Measurements from ENCODE around the gene ZNF267.
"Not testable (repeated sequence)": the region's sequence is repeated elsewhere in the genome, so short reads cannot be mapped to it uniquely, and the experiment has no call there.

Gene ZNF267

DNA sequence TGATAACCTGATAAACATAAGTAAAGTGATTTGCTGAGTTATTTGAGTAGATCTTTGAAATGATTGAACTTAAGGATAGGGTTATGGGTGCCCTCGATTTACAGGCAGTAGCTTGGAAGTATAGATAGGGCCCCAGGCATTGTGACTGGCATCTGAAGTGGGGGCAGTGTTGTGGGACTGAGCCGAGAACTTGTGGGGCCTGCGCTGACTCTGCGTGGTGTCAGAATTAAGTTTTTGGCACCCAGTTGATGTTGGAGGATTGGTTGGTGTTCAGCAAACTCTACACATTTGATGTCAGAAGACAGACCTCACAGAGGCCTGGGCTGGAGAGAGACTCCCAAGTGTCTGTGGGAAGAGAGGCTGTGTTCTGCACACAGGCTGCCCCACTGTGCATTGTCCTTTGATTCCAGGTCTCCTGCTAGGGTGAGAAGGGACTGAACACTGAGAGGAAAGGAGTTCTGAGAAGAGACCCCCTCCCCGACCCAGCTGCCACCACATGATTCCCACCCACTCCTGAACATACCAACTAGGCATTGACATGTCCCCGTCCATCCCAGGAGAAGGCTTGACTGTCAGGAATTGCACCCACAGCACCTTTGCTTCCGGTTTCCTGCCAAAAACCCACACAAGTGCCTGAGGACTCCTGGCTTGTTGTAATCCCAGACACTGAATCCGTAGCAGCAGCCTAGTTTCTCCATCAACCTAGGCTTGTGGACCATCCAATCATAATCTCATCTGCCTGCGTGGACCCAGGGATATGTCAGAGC is 4.5 kb downstream of the ZNF267 start:
- H3K36me3 ChIP-seq (ENCODE audit: control insufficient read depth in 1 of 2, insufficient read depth in 2 of 2, low read length in 2 of 2) = peaks cover 16 to 25% of the 10 kb centered on the region in 2 donors
- H3K27me3 ChIP-seq (ENCODE audit: control insufficient read depth in 1 of 2, insufficient read depth in 2 of 2, low read length in 2 of 2) = no peaks in the 10 kb centered on the region
- peaks cover 0 to 2% of the 10 kb centered on the region in 2 donors for H3K9me3 ChIP-seq (ENCODE audit: control insufficient read depth in 1 of 2, low read length in 2 of 2)
- peak overlapping the region in 1 of 2 donors; percentile 35 for H3K9ac ChIP-seq (ENCODE audit: low read depth in 1 of 2, low read length in 2 of 2)
- peaks cover 44 to 58% of the 10 kb centered on the region in 2 donors for H3K4me1 ChIP-seq (ENCODE audit: control insufficient read depth in 1 of 2, insufficient read depth in 2 of 2, low read length in 2 of 2)
- peak overlapping the region; percentile 15 for H3K27ac ChIP-seq (ENCODE audit: low read depth, low read length)
- peak overlapping the region; percentile 8 to 20 for H3K4me3 ChIP-seq (ENCODE audit: low read depth in 1 of 2, low read length in 2 of 2)

- peaks cover 36 to 54% of the 10 kb centered on the region in 2 donors for H3K4me1 ChIP-seq (ENCODE audit: control insufficient read depth in 1 of 2, insufficient read depth in 2 of 2, low read length in 2 of 2)
- H3K9me3 ChIP-seq (ENCODE audit: control insufficient read depth in 1 of 2, low read length in 2 of 2) = peaks cover 0 to 2% of the 10 kb centered on the region in 2 donors
- no peak overlapping the region for H3K9ac ChIP-seq (ENCODE audit: low read depth in 1 of 2, low read length in 2 of 2)
- H3K4me3 ChIP-seq (ENCODE audit: low read depth in 1 of 2, low read length in 2 of 2) = peak overlapping the region in 1 of 2 donors; percentile 42
- H3K36me3 ChIP-seq (ENCODE audit: control insufficient read depth in 1 of 2, insufficient read depth in 2 of 2, low read length in 2 of 2) = peaks cover 16 to 38% of the 10 kb centered on the region in 2 donors
- H3K27ac ChIP-seq (ENCODE audit: low read depth, low read length) = no peak overlapping the region
- no peaks in the 10 kb centered on the region for H3K27me3 ChIP-seq (ENCODE audit: control insufficient read depth in 1 of 2, insufficient read depth in 2 of 2, low read length in 2 of 2)
Measured at GRCh38 chr16:31879937-31880321, 6.3 kb downstream of the ZNF267 start.

GRCh38 chr16:31880322-31880979 is 6.8 kb downstream of the ZNF267 start:
- peaks cover 16 to 43% of the 10 kb centered on the region in 2 donors for H3K36me3 ChIP-seq (ENCODE audit: control insufficient read depth in 1 of 2, insufficient read depth in 2 of 2, low read length in 2 of 2)
- H3K9ac ChIP-seq (ENCODE audit: low read depth in 1 of 2, low read length in 2 of 2) = no peak overlapping the region
- no peak overlapping the region for H3K27ac ChIP-seq (ENCODE audit: low read depth, low read length)
- peaks cover 0 to 2% of the 10 kb centered on the region in 2 donors for H3K9me3 ChIP-seq (ENCODE audit: control insufficient read depth in 1 of 2, low read length in 2 of 2)
- H3K27me3 ChIP-seq (ENCODE audit: control insufficient read depth in 1 of 2, insufficient read depth in 2 of 2, low read length in 2 of 2) = no peaks in the 10 kb centered on the region
- peak overlapping the region in 1 of 2 donors; percentile 42 for H3K4me3 ChIP-seq (ENCODE audit: low read depth in 1 of 2, low read length in 2 of 2)
- H3K4me1 ChIP-seq (ENCODE audit: control insufficient read depth in 1 of 2, insufficient read depth in 2 of 2, low read length in 2 of 2) = peaks cover 31 to 48% of the 10 kb centered on the region in 2 donors

GRCh38 chr16:31886227-31886626 is 12.6 kb downstream of the ZNF267 start:
- Histone ChIP-seq H3K27ac (ENCODE audit: low read depth, low read length) (no peak overlapping the region), H3K4me3 (ENCODE audit: low read depth in 1 of 2, low read length in 2 of 2) (no peak overlapping the region), H3K4me1 (ENCODE audit: control insufficient read depth in 1 of 2, insufficient read depth in 2 of 2, low read length in 2 of 2) (no peaks in the 10 kb centered on the region), H3K9me3 (ENCODE audit: control insufficient read depth in 1 of 2, low read length in 2 of 2) (peaks cover 10 to 25% of the 10 kb centered on the region in 2 donors), H3K36me3 (ENCODE audit: control insufficient read depth in 1 of 2, insufficient read depth in 2 of 2, low read length in 2 of 2) (peaks cover 37 to 55% of the 10 kb centered on the region in 2 donors), H3K27me3 (ENCODE audit: control insufficient read depth in 1 of 2, insufficient read depth in 2 of 2, low read length in 2 of 2) (no peaks in the 10 kb centered on the region), H3K9ac (ENCODE audit: low read depth in 1 of 2, low read length in 2 of 2) (no peak overlapping the region)

DNA sequence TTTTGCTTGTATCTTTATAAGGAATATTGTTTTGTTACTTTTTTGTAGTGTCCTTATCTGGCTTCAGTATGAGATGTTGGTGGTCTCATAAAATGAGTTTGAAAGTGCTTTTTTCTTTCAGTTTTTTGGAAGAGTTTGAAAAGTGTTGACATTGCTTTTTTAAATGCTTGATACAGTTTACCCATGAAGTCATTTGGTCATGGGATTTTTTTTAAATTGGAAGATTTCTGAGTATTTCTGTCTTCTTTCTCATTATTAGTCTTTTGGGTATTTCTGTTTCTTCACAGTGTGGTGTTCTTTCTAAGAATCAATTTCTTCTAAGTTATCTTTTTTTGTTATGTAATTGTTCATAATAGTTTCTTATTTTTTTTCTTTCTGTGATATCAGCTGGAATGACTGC is 15.1 kb downstream of the ZNF267 start:
- Histone ChIP-seq H3K9ac (ENCODE audit: low read depth in 1 of 2, low read length in 2 of 2) (no peak overlapping the region), H3K9me3 (ENCODE audit: control insufficient read depth in 1 of 2, low read length in 2 of 2) (peaks cover 14 to 42% of the 10 kb centered on the region in 2 donors), H3K36me3 (ENCODE audit: control insufficient read depth in 1 of 2, insufficient read depth in 2 of 2, low read length in 2 of 2) (peaks cover 40 to 71% of the 10 kb centered on the region in 2 donors), H3K4me3 (ENCODE audit: low read depth in 1 of 2, low read length in 2 of 2) (no peak overlapping the region), H3K4me1 (ENCODE audit: control insufficient read depth in 1 of 2, insufficient read depth in 2 of 2, low read length in 2 of 2) (no peaks in the 10 kb centered on the region), H3K27ac (ENCODE audit: low read depth, low read length) (no peak overlapping the region), H3K27me3 (ENCODE audit: control insufficient read depth in 1 of 2, insufficient read depth in 2 of 2, low read length in 2 of 2) (no peaks in the 10 kb centered on the region)

DNA sequence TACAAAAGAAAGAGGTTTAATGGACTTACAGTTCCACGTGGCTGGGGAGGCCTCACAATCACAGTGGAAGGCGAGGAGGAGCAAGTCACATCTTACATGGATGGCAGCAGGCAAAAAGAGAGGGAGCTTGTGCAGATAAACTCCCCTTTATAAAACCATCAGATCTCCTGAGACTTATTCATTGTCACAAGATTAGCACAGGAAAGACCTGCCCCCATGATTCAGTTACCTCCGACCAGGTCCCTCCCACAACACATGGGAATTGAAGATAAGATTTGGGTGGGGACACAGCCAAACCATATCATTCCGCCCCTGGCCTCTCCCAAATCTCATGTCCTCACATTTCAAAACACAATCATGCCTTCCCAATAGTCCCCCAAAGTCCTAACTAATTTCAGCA is 18.5 kb downstream of the ZNF267 start:
- H3K4me1 ChIP-seq (ENCODE audit: control insufficient read depth in 1 of 2, insufficient read depth in 2 of 2, low read length in 2 of 2); H3K4me3 ChIP-seq (ENCODE audit: low read depth in 1 of 2, low read length in 2 of 2); H3K9ac ChIP-seq (ENCODE audit: low read depth in 1 of 2, low read length in 2 of 2); H3K27me3 ChIP-seq (ENCODE audit: control insufficient read depth in 1 of 2, insufficient read depth in 2 of 2, low read length in 2 of 2); H3K27ac ChIP-seq (ENCODE audit: low read depth, low read length): not testable (repeated sequence)
- H3K36me3 ChIP-seq (ENCODE audit: control insufficient read depth in 1 of 2, insufficient read depth in 2 of 2, low read length in 2 of 2) = peaks cover 52 to 77% of the 10 kb centered on the region in 2 donors
- peaks cover 27 to 63% of the 10 kb centered on the region in 2 donors for H3K9me3 ChIP-seq (ENCODE audit: control insufficient read depth in 1 of 2, low read length in 2 of 2)

- Histone ChIP-seq H3K9me3 (ENCODE audit: control insufficient read depth in 1 of 2, low read length in 2 of 2) (peaks cover 34 to 70% of the 10 kb centered on the region in 2 donors), H3K27ac (ENCODE audit: low read depth, low read length) (no peak overlapping the region), H3K4me1 (ENCODE audit: control insufficient read depth in 1 of 2, insufficient read depth in 2 of 2, low read length in 2 of 2) (no peaks in the 10 kb centered on the region), H3K4me3 (ENCODE audit: low read depth in 1 of 2, low read length in 2 of 2) (no peak overlapping the region), H3K36me3 (ENCODE audit: control insufficient read depth in 1 of 2, insufficient read depth in 2 of 2, low read length in 2 of 2) (peaks cover 49 to 89% of the 10 kb centered on the region in 2 donors), H3K27me3 (ENCODE audit: control insufficient read depth in 1 of 2, insufficient read depth in 2 of 2, low read length in 2 of 2) (no peaks in the 10 kb centered on the region), H3K9ac (ENCODE audit: low read depth in 1 of 2, low read length in 2 of 2) (no peak overlapping the region)
Measured at GRCh38 chr16:31893824-31894223, 20.2 kb downstream of the ZNF267 start.

DNA sequence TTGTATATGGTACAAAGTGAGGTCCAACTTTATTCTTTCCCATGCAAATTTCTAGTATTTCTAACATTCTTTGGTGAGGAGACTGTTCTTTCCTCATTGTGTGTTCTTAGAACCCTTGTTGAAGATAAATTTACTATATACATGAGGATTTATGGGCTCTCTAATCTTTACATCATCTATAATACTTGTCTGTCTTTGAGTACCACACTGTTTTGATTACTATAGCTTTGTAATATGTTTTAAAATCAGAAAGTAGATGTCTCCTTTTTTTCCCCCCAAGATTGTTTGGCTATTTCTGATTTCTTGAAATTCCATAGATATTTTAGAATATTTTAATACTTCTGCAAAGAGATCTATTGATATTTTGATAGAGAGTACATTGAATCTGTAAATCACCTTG is 23.7 kb downstream of the ZNF267 start:
- H3K9me3 ChIP-seq (ENCODE audit: control insufficient read depth in 1 of 2, low read length in 2 of 2) = peaks cover 22 to 42% of the 10 kb centered on the region in 2 donors
- H3K4me1 ChIP-seq (ENCODE audit: control insufficient read depth in 1 of 2, insufficient read depth in 2 of 2, low read length in 2 of 2) = no peaks in the 10 kb centered on the region
- H3K27me3 ChIP-seq (ENCODE audit: control insufficient read depth in 1 of 2, insufficient read depth in 2 of 2, low read length in 2 of 2) = no peaks in the 10 kb centered on the region
- no peak overlapping the region for H3K9ac ChIP-seq (ENCODE audit: low read depth in 1 of 2, low read length in 2 of 2)
- H3K27ac ChIP-seq (ENCODE audit: low read depth, low read length) = no peak overlapping the region
- no peak overlapping the region for H3K4me3 ChIP-seq (ENCODE audit: low read depth in 1 of 2, low read length in 2 of 2)
- H3K36me3 ChIP-seq (ENCODE audit: control insufficient read depth in 1 of 2, insufficient read depth in 2 of 2, low read length in 2 of 2) = peaks cover 33 to 68% of the 10 kb centered on the region in 2 donors

GRCh38 chr16:31899505-31899904 is 25.9 kb downstream of the ZNF267 start:
- H3K4me3 ChIP-seq (ENCODE audit: low read depth in 1 of 2, low read length in 2 of 2) = no peak overlapping the region
- no peaks in the 10 kb centered on the region for H3K27me3 ChIP-seq (ENCODE audit: control insufficient read depth in 1 of 2, insufficient read depth in 2 of 2, low read length in 2 of 2)
- no peaks in the 10 kb centered on the region for H3K4me1 ChIP-seq (ENCODE audit: control insufficient read depth in 1 of 2, insufficient read depth in 2 of 2, low read length in 2 of 2)
- no peak overlapping the region for H3K27ac ChIP-seq (ENCODE audit: low read depth, low read length)
- H3K9ac ChIP-seq (ENCODE audit: low read depth in 1 of 2, low read length in 2 of 2) = no peak overlapping the region
- peaks cover 20 to 32% of the 10 kb centered on the region in 2 donors for H3K9me3 ChIP-seq (ENCODE audit: control insufficient read depth in 1 of 2, low read length in 2 of 2)
- H3K36me3 ChIP-seq (ENCODE audit: control insufficient read depth in 1 of 2, insufficient read depth in 2 of 2, low read length in 2 of 2) = peaks cover 16 to 46% of the 10 kb centered on the region in 2 donors

GRCh38 chr16:31904571-31904970 is 31.0 kb downstream of the ZNF267 start:
- not testable (repeated sequence) for H3K9ac ChIP-seq (ENCODE audit: low read depth in 1 of 2, low read length in 2 of 2); H3K4me1 ChIP-seq (ENCODE audit: control insufficient read depth in 1 of 2, insufficient read depth in 2 of 2, low read length in 2 of 2); H3K27ac ChIP-seq (ENCODE audit: low read depth, low read length); H3K4me3 ChIP-seq (ENCODE audit: low read depth in 1 of 2, low read length in 2 of 2); H3K27me3 ChIP-seq (ENCODE audit: control insufficient read depth in 1 of 2, insufficient read depth in 2 of 2, low read length in 2 of 2)
- H3K9me3 ChIP-seq (ENCODE audit: control insufficient read depth in 1 of 2, low read length in 2 of 2) = peaks cover 32 to 38% of the 10 kb centered on the region in 2 donors
- peaks cover 2 to 30% of the 10 kb centered on the region in 2 donors for H3K36me3 ChIP-seq (ENCODE audit: control insufficient read depth in 1 of 2, insufficient read depth in 2 of 2, low read length in 2 of 2)
